K562 treated with DMSO at 1 percent for 4 hours (cell line): ENCODE results near the gene UNC5C. TPM values are rescaled to one million over a fixed set of nuclear protein-coding genes. Genes with fewer than 3 reads are reported as not detected.

Experiments
- total RNA-seq: library from RNA; unstranded; fragments of 300-600 nt; gene quantifications from 2 replicates; pipeline ENCODE4 v1.2.3, GENCODE V29; 2022; ENCODE audit not compliant: insufficient read depth

UNC5C gene
- not detected in 2 replicates for total RNA-seq

GRCh38 chr4:95548738-95549245, at the start of gene UNC5C:
Gene UNC5C, minus strand, starts transcription at chr4:95548973.

